ENCODE measurements around the gene NOXRED1. TPM values are rescaled to one million over a fixed set of nuclear protein-coding genes. Genes with fewer than 3 reads are reported as not detected.

NOXRED1 gene
- polyA plus RNA-seq, 1 donor (not counting 4 experiments of a cell fraction or from before 2014, with no cell fraction given), result 0.33 TPM

DNA sequence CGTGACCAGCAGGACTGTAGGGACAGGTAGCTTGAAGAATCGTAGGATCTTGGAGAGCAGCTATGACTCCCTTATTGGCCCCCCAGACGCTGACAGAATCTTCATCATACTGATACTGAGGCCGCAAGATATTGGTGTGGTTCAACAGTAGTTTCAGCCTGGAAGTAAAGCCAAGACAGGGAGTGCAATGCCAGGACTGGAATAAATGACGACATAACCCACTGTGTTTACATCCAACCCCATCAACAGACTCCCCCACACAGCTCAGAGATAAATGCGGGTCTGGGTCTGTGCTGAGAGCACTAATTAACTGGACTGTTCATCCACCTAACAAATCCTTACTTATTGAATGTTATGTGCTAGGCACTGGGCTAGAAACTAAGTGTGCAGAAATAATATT lies 16.6 kb downstream of the NOXRED1 start:
- FAIRE-seq, result no peak
- Histone ChIP-seq H3K4me2 (ENCODE audit: control insufficient read depth, extremely low read depth, insufficient read depth, low read depth, low read length) (no peak overlapping the region), H3K9me1 (ENCODE audit: control insufficient read depth, extremely low read depth, insufficient read depth, low read length) (no peaks in the 10 kb centered on the region), H3K4me3 (ENCODE audit: control insufficient read depth in 2 of 3, extremely low read depth in 1 of 3, insufficient read depth in 2 of 3, low read depth in 1 of 3, low read length in 3 of 3) (no peak overlapping the region), H3K4me1 (ENCODE audit: control insufficient read depth, extremely low read depth, insufficient read depth, low read length) (no peaks in the 10 kb centered on the region), H3K79me2 (ENCODE audit: control insufficient read depth, insufficient read depth, low read length) (no peaks in the 10 kb centered on the region), H3K27me3 (ENCODE audit: control insufficient read depth, extremely low read depth, insufficient read depth, low read length) (no peaks in the 10 kb centered on the region), H3K27ac (ENCODE audit: control insufficient read depth, insufficient read depth, low read length) (no peak overlapping the region), H2AFZ (ENCODE audit: control insufficient read depth, low read length) (no peak overlapping the region), H3K9ac (ENCODE audit: control insufficient read depth, extremely low read depth, insufficient read depth, low read length) (no peak overlapping the region), H4K20me1 (ENCODE audit: control insufficient read depth, extremely low read depth, insufficient read depth, low read length) (no peaks in the 10 kb centered on the region), H3K9me3 (ENCODE audit: control insufficient read depth, low read depth, low read length) (no peaks in the 10 kb centered on the region), H3K36me3 (ENCODE audit: control insufficient read depth in 2 of 2, extremely low read depth in 1 of 2, insufficient read depth in 2 of 2, low read length in 2 of 2) (peaks cover 0 to 1% of the 10 kb centered on the region in 2 experiments)
- TF ChIP-seq EZH2 (IDR thresholded peaks at IDR 0.05; ENCODE audit: low read length), result no peak
- dilution Hi-C loops (cut with MboI; ENCODE audit: extremely low pct_ligation_motif_present, low sequenced_read_pairs), result no loop called here
- DNase-seq (ENCODE audit: low read depth, low spot score), result no peak

DNA sequence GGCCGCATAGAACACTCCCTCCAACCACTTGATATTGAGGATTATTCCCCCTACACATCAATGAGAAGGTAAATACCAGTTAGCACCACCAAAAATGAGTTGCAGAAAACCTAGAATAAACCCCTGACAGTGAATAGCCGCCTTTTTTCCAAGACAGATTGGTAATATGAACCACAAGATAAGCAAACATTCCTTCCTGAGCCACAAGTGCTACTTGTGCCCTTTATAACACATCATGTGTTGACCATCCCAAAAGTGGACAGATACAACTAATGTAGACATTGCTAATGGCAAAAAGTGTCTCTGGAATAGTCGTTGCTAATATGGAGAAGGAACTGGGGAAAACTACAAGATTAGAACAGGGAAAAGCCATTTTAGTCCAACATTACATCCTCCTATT lies 17.2 kb downstream of the NOXRED1 start:
- H3K36me3 ChIP-seq (ENCODE audit: control insufficient read depth in 2 of 2, extremely low read depth in 1 of 2, insufficient read depth in 2 of 2, low read length in 2 of 2), result peaks cover 0 to 1% of the 10 kb centered on the region in 2 experiments
- no peaks in the 10 kb centered on the region for H3K27me3 ChIP-seq (ENCODE audit: control insufficient read depth, extremely low read depth, insufficient read depth, low read length)
- no peaks in the 10 kb centered on the region for H3K79me2 ChIP-seq (ENCODE audit: control insufficient read depth, insufficient read depth, low read length)
- FAIRE-seq (no peak), DNase-seq (ENCODE audit: low read depth, low spot score) (no peak)
- no peak overlapping the region for H2AFZ ChIP-seq (ENCODE audit: control insufficient read depth, low read length)
- no peaks in the 10 kb centered on the region for H3K9me3 ChIP-seq (ENCODE audit: control insufficient read depth, low read depth, low read length)
- H4K20me1 ChIP-seq (ENCODE audit: control insufficient read depth, extremely low read depth, insufficient read depth, low read length), result no peaks in the 10 kb centered on the region
- no peaks in the 10 kb centered on the region for H3K4me1 ChIP-seq (ENCODE audit: control insufficient read depth, extremely low read depth, insufficient read depth, low read length)
- H3K9ac ChIP-seq (ENCODE audit: control insufficient read depth, extremely low read depth, insufficient read depth, low read length), result no peak overlapping the region
- no peaks in the 10 kb centered on the region for H3K9me1 ChIP-seq (ENCODE audit: control insufficient read depth, extremely low read depth, insufficient read depth, low read length)
- H3K4me3 ChIP-seq (ENCODE audit: control insufficient read depth in 2 of 3, extremely low read depth in 1 of 3, insufficient read depth in 2 of 3, low read depth in 1 of 3, low read length in 3 of 3), result no peak overlapping the region
- no peak for TF ChIP-seq EZH2 (IDR thresholded peaks at IDR 0.05; ENCODE audit: low read length)
- TF ChIP-seq, protein P1, sequence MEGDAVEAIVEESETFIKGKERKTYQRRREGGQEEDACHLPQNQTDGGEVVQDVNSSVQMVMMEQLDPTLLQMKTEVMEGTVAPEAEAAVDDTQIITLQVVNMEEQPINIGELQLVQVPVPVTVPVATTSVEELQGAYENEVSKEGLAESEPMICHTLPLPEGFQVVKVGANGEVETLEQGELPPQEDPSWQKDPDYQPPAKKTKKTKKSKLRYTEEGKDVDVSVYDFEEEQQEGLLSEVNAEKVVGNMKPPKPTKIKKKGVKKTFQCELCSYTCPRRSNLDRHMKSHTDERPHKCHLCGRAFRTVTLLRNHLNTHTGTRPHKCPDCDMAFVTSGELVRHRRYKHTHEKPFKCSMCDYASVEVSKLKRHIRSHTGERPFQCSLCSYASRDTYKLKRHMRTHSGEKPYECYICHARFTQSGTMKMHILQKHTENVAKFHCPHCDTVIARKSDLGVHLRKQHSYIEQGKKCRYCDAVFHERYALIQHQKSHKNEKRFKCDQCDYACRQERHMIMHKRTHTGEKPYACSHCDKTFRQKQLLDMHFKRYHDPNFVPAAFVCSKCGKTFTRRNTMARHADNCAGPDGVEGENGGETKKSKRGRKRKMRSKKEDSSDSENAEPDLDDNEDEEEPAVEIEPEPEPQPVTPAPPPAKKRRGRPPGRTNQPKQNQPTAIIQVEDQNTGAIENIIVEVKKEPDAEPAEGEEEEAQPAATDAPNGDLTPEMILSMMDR (optimal IDR thresholded peaks at IDR 0.05 in 1 of 3, IDR thresholded peaks at IDR 0.05 in 1 of 3, conservative IDR thresholded peaks at IDR 0.05 in 1 of 3; ENCODE audit: extremely low read depth in 1 of 3, insufficient read depth in 2 of 3, low read length in 3 of 3), result no peak
- no peak overlapping the region for H3K27ac ChIP-seq (ENCODE audit: control insufficient read depth, insufficient read depth, low read length)
- H3K4me2 ChIP-seq (ENCODE audit: control insufficient read depth, extremely low read depth, insufficient read depth, low read depth, low read length), result no peak overlapping the region
- dilution Hi-C loops (cut with MboI; ENCODE audit: extremely low pct_ligation_motif_present, low sequenced_read_pairs), result no loop called here

DNA sequence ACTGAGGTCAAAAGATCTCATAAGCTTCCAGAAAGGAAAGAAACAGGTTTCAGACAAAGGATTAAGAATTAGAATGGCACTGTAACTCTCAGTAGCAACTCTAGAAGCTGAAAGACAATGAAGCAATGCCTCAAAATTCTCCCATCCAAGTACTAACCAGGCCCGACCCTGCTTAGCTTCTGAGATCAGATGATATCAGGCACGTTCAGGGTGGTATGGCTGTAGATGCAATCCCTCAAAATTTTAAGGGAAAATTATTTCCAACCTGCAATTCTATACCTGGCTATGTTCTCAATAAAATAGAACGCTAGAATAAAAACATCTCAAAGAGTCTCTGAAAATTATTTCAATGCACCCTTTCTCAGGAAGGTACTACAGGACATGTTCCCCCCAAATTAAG lies 19.6 kb downstream of the NOXRED1 start:
- no peaks in the 10 kb centered on the region for H3K9me1 ChIP-seq (ENCODE audit: control insufficient read depth, extremely low read depth, insufficient read depth, low read length)
- peaks cover 0 to 1% of the 10 kb centered on the region in 2 experiments for H3K36me3 ChIP-seq (ENCODE audit: control insufficient read depth in 2 of 2, extremely low read depth in 1 of 2, insufficient read depth in 2 of 2, low read length in 2 of 2)
- H3K9ac ChIP-seq (ENCODE audit: control insufficient read depth, extremely low read depth, insufficient read depth, low read length), result no peak overlapping the region
- TF ChIP-seq EZH2 (IDR thresholded peaks at IDR 0.05; ENCODE audit: low read length), result no peak
- TF ChIP-seq, protein P1 (optimal IDR thresholded peaks at IDR 0.05 in 1 of 3, IDR thresholded peaks at IDR 0.05 in 1 of 3, conservative IDR thresholded peaks at IDR 0.05 in 1 of 3; ENCODE audit: extremely low read depth in 1 of 3, insufficient read depth in 2 of 3, low read length in 3 of 3), result no peak
- no peak overlapping the region for H2AFZ ChIP-seq (ENCODE audit: control insufficient read depth, low read length)
- no peaks in the 10 kb centered on the region for H3K79me2 ChIP-seq (ENCODE audit: control insufficient read depth, insufficient read depth, low read length)
- H3K4me2 ChIP-seq (ENCODE audit: control insufficient read depth, extremely low read depth, insufficient read depth, low read depth, low read length), result no peak overlapping the region
- no peaks in the 10 kb centered on the region for H3K27me3 ChIP-seq (ENCODE audit: control insufficient read depth, extremely low read depth, insufficient read depth, low read length)
- dilution Hi-C loops (cut with MboI; ENCODE audit: extremely low pct_ligation_motif_present, low sequenced_read_pairs), result no loop called here
- FAIRE-seq (no peak), DNase-seq (ENCODE audit: low read depth, low spot score) (no peak)
- H3K4me3 ChIP-seq (ENCODE audit: control insufficient read depth in 2 of 3, extremely low read depth in 1 of 3, insufficient read depth in 2 of 3, low read depth in 1 of 3, low read length in 3 of 3), result no peak overlapping the region
- no peaks in the 10 kb centered on the region for H3K9me3 ChIP-seq (ENCODE audit: control insufficient read depth, low read depth, low read length)
- no peaks in the 10 kb centered on the region for H4K20me1 ChIP-seq (ENCODE audit: control insufficient read depth, extremely low read depth, insufficient read depth, low read length)
- H3K27ac ChIP-seq (ENCODE audit: control insufficient read depth, insufficient read depth, low read length), result no peak overlapping the region
- H3K4me1 ChIP-seq (ENCODE audit: control insufficient read depth, extremely low read depth, insufficient read depth, low read length), result no peaks in the 10 kb centered on the region
